Measurements from ENCODE around the gene WWTR1. TPM values are rescaled to one million over a fixed set of nuclear protein-coding genes. Genes with fewer than 3 reads are reported as not detected.

WWTR1 gene
- total RNA-seq (2014; rRNA removed; shearing (Covaris generic)) (26.2 and 31.1 TPM in 2 replicates), polyA plus RNA-seq (2016; fragmentation: Nextera tagmentation; extraction: Ambion mirVana) (21.0 and 25.1 TPM in 2 replicates)
- long read RNA-seq, partial matches to known transcripts, result 5 of 7 reads
- long read RNA-seq, other reads (novel, unspliced or antisense), result 2 of 7 reads

DNA sequence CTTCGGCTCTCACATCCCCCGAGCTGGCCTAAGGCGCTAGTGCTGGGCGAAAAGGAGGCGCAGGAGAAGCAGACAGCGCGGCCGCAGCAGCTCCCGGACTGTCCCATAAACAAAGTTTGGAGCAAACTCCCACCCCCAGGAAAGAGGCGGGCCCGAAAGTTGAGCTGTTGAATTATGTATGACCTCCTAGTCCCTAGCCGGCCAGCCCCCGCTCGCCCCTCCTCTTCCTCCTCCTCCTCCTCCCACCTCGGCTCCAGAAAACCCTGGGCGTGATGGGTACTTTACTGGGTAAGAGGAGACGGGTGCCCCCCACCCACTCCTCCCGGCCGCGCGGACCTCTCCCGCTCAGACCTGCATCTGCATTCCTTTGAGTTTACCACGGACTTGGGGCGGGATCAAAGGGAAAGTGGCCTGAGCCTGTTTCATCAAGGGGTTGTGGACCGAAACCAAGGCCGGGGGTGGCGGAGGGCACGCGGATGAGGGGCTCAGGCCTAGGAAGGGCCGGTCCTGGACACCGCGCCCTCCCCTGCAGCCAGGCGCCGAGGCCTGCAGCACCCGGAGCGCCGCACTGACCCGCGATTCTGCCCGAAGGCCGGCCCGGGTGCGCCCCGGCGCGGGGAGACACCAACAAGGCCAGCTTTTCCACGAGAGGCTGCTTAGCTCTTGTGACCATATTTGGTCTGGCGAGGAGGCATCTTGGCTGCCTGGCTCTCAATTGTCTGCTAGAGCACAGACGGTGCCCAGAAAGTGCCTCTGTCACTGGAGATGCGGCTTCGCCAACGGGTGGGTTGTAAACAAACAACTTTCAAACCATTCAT, at the start of gene WWTR1:
TSS of gene WWTR1 (minus strand) at position 100 of the 818 bp plus-strand sequence. CDS start 719 bp downstream, outside the sequence.
- Histone ChIP-seq H2AFZ (0 out of 2 replicates have a peak within 1 kb of the TSS, but pooled peaks have one; percentile 19), H3K4me3 (peak within 1 kb of the TSS; percentile 75), H3K27me3 (ENCODE audit: insufficient read depth) (peaks cover 7% of the 10 kb centered on the region; the same call in 1 of the 2 replicates), H3F3A (replicated peaks; ENCODE audit: low read depth) (0 out of 2 replicates have a peak, but pooled peaks cover 3% of the 10 kb centered on the region), H3K27ac (ENCODE audit: low read depth) (peak within 1 kb of the TSS; percentile 96), H3K4me1 (ENCODE audit: insufficient read depth) (peaks cover 60% of the 10 kb centered on the region), H3K4me2 (peak within 1 kb of the TSS; percentile 80), H3K36me3 (ENCODE audit: insufficient read depth) (peaks cover 7% of the 10 kb centered on the region; the same call in 1 of the 2 replicates), H4K20me1 (replicated peaks; ENCODE audit: insufficient read depth) (peaks cover 11% of the 10 kb centered on the region; the same call in 1 of the 2 replicates), H3K79me2 (replicated peaks; ENCODE audit: insufficient read depth) (peaks cover 42% of the 10 kb centered on the region), H3K9me2 (ENCODE audit: insufficient read depth) (no peaks in the 10 kb centered on the region)
- Mint-ChIP-seq H3K27me3 (ENCODE audit: insufficient read depth, low read depth, poor library complexity) (peaks cover 26% of the 10 kb centered on the region), H3K27ac (peak within 1 kb of the TSS; percentile 98), H3K36me3 (ENCODE audit: low read depth) (peaks cover 29% of the 10 kb centered on the region), H3K4me1 (peaks cover 61% of the 10 kb centered on the region), H3K4me3 (peak within 1 kb of the TSS; percentile 88), H3K9me3 (no peaks in the 10 kb centered on the region)
- no peak for TF ChIP-seq EZH2phosphoT487 (IDR thresholded peaks at IDR 0.05; ENCODE audit: unreplicated experiment)
- TF ChIP-seq POLR2AphosphoS5 (IDR thresholded peaks at IDR 0.05; ENCODE audit: low read depth), result peak; percentile 94
- TF ChIP-seq ZNF114 (CRISPR knock-in tag; IDR thresholded peaks at IDR 0.05), result no peak
- no peak for TF ChIP-seq STAT1 (IDR thresholded peaks at IDR 0.05; ENCODE audit: unreplicated experiment)
- TF ChIP-seq NANOG (IDR thresholded peaks at IDR 0.05; ENCODE audit: borderline replicate concordance), result no peak
- TF ChIP-seq CREB1 (CRISPR knock-in tag; IDR thresholded peaks at IDR 0.05; ENCODE audit: low read depth), result no peak
- TF ChIP-seq ZNF331 (CRISPR knock-in tag; IDR thresholded peaks at IDR 0.05; ENCODE audit: low read depth), result no peak
- TF ChIP-seq, protein P1, sequence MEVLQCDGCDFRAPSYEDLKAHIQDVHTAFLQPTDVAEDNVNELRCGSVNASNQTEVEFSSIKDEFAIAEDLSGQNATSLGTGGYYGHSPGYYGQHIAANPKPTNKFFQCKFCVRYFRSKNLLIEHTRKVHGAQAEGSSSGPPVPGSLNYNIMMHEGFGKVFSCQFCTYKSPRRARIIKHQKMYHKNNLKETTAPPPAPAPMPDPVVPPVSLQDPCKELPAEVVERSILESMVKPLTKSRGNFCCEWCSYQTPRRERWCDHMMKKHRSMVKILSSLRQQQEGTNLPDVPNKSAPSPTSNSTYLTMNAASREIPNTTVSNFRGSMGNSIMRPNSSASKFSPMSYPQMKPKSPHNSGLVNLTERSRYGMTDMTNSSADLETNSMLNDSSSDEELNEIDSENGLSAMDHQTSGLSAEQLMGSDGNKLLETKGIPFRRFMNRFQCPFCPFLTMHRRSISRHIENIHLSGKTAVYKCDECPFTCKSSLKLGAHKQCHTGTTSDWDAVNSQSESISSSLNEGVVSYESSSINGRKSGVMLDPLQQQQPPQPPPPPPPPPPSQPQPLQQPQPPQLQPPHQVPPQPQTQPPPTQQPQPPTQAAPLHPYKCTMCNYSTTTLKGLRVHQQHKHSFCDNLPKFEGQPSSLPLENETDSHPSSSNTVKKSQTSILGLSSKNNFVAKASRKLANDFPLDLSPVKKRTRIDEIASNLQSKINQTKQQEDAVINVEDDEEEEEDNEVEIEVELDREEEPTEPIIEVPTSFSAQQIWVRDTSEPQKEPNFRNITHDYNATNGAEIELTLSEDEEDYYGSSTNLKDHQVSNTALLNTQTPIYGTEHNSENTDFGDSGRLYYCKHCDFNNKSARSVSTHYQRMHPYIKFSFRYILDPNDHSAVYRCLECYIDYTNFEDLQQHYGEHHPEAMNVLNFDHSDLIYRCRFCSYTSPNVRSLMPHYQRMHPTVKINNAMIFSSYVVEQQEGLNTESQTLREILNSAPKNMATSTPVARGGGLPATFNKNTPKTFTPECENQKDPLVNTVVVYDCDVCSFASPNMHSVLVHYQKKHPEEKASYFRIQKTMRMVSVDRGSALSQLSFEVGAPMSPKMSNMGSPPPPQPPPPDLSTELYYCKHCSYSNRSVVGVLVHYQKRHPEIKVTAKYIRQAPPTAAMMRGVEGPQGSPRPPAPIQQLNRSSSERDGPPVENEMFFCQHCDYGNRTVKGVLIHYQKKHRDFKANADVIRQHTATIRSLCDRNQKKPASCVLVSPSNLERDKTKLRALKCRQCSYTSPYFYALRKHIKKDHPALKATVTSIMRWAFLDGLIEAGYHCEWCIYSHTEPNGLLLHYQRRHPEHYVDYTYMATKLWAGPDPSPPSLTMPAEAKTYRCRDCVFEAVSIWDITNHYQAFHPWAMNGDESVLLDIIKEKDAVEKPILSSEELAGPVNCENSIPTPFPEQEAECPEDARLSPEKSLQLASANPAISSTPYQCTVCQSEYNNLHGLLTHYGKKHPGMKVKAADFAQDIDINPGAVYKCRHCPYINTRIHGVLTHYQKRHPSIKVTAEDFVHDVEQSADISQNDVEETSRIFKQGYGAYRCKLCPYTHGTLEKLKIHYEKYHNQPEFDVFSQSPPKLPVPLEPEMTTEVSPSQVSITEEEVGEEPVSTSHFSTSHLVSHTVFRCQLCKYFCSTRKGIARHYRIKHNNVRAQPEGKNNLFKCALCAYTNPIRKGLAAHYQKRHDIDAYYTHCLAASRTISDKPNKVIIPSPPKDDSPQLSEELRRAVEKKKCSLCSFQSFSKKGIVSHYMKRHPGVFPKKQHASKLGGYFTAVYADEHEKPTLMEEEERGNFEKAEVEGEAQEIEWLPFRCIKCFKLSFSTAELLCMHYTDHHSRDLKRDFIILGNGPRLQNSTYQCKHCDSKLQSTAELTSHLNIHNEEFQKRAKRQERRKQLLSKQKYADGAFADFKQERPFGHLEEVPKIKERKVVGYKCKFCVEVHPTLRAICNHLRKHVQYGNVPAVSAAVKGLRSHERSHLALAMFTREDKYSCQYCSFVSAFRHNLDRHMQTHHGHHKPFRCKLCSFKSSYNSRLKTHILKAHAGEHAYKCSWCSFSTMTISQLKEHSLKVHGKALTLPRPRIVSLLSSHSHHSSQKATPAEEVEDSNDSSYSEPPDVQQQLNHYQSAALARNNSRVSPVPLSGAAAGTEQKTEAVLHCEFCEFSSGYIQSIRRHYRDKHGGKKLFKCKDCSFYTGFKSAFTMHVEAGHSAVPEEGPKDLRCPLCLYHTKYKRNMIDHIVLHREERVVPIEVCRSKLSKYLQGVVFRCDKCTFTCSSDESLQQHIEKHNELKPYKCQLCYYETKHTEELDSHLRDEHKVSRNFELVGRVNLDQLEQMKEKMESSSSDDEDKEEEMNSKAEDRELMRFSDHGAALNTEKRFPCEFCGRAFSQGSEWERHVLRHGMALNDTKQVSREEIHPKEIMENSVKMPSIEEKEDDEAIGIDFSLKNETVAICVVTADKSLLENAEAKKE (CRISPR knock-in tag; IDR thresholded peaks at IDR 0.05), result no peak
- TF ChIP-seq, protein P2, sequence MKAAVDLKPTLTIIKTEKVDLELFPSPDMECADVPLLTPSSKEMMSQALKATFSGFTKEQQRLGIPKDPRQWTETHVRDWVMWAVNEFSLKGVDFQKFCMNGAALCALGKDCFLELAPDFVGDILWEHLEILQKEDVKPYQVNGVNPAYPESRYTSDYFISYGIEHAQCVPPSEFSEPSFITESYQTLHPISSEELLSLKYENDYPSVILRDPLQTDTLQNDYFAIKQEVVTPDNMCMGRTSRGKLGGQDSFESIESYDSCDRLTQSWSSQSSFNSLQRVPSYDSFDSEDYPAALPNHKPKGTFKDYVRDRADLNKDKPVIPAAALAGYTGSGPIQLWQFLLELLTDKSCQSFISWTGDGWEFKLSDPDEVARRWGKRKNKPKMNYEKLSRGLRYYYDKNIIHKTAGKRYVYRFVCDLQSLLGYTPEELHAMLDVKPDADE (IDR thresholded peaks at IDR 0.05), result 0 out of 2 replicates have a peak, but pooled peaks have one; percentile 49
- TF ChIP-seq, protein P3, sequence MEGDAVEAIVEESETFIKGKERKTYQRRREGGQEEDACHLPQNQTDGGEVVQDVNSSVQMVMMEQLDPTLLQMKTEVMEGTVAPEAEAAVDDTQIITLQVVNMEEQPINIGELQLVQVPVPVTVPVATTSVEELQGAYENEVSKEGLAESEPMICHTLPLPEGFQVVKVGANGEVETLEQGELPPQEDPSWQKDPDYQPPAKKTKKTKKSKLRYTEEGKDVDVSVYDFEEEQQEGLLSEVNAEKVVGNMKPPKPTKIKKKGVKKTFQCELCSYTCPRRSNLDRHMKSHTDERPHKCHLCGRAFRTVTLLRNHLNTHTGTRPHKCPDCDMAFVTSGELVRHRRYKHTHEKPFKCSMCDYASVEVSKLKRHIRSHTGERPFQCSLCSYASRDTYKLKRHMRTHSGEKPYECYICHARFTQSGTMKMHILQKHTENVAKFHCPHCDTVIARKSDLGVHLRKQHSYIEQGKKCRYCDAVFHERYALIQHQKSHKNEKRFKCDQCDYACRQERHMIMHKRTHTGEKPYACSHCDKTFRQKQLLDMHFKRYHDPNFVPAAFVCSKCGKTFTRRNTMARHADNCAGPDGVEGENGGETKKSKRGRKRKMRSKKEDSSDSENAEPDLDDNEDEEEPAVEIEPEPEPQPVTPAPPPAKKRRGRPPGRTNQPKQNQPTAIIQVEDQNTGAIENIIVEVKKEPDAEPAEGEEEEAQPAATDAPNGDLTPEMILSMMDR (conservative IDR thresholded peaks at IDR 0.05; ENCODE audit: low read depth in 2 of 2), result no peak
- ATAC-seq, result peak; percentile 75
- DNase-seq (ENCODE audit: low spot score), result peak; percentile 99

Measured in GM23338 (cell line).